Endothelial cell of umbilical vein (primary cell): ENCODE data around the gene KLF2. TPM values are rescaled to one million over a fixed set of nuclear protein-coding genes. Genes with fewer than 3 reads are reported as not detected.

ENCODE experiments used
- BruUV-seq: library from RNA; stranded (reverse); fragments of 400-500 nt; replicated peaks from 2 replicates; lab custom pipeline; 2021; lab: Mats Ljungman, UMichigan
- CTCF ChIA-PET: fragments of 300-600, 350-600 bp; sonication (Branson Sonifier 250); formaldehyde crosslinking; loops from one replicate; lab custom pipeline; 2021; ENCODE audit warnings: antibody characterized with exemption, inconsistent platforms; lab: Charles Lee
- POLR2A ChIA-PET: fragments of 300-600, 350-600 bp; sonication (Branson Sonifier 250); formaldehyde crosslinking; loops from one replicate; lab custom pipeline; 2021; ENCODE audit warnings: antibody characterized with exemption, inconsistent platforms; lab: Charles Lee
- DNase-seq: peaks from one replicate; pipeline ENCODE4 v3.0.0-alpha.2; 2011; ENCODE audit warnings: low read depth, low spot score
- FAIRE-seq: peaks from 2 replicates; lab custom pipeline; 2011; peaks lifted over from hg19 to GRCh38; lab: Jason Lieb, UNC
- H2AFZ ChIP-seq: 2 replicates; pipeline ENCODE4 v1.6.0; 2012; ENCODE audit warnings: low read depth, low read length, control low read depth, inconsistent platforms
- H3K27ac ChIP-seq: 2 replicates; pipeline ENCODE4 v1.5.1; 2011; ENCODE audit warnings: low read depth, mild to moderate bottlenecking, control low read depth, low read length, moderate library complexity; ENCODE audit not compliant: insufficient read depth
- H3K27me3 ChIP-seq, 2 experiments: 2 replicates each; pipeline versions ENCODE4 v1.6.0 to v1.6.1; 2011; ENCODE audit warnings: low read length in 2 of 2, mixed read lengths in 1 of 2; ENCODE audit not compliant: control insufficient read depth in 2 of 2, insufficient read depth in 2 of 2
- H3K36me3 ChIP-seq, 2 experiments: 2 replicates in 1 of 2; 3 replicates in 1 of 2; pipeline ENCODE4 v1.5.1; 2011; ENCODE audit warnings: low read length in 2 of 2, mild to moderate bottlenecking in 1 of 2, moderate library complexity in 1 of 2; ENCODE audit not compliant: control insufficient read depth in 2 of 2, insufficient read depth in 2 of 2; ENCODE audit errors: extremely low read depth in 1 of 2
- H3K4me1 ChIP-seq: 3 replicates; pipeline ENCODE4 v1.5.1; 2011; ENCODE audit warnings: mild to moderate bottlenecking, low read length; ENCODE audit not compliant: control insufficient read depth, insufficient read depth; ENCODE audit errors: extremely low read depth
- H3K4me2 ChIP-seq: 2 replicates; pipeline ENCODE4 v1.6.1; 2011; ENCODE audit warnings: low read length, control low read depth, mixed read lengths; ENCODE audit not compliant: insufficient read depth
- H3K4me3 ChIP-seq, 3 experiments: fragments of 200-600 bp in 1 of 3; sonication (generic), shearing (Covaris generic) in 1 of 3; replicated peaks in 1 of 3; 2 replicates each; pipeline ENCODE4 v1.5.1; 2011 to 2016; ENCODE audit warnings: control low read depth in 3 of 3, low read length in 3 of 3, mild to moderate bottlenecking in 2 of 3, inconsistent platforms in 1 of 3, low read depth in 1 of 3, moderate library complexity in 1 of 3; ENCODE audit not compliant: insufficient read depth in 1 of 3
- H3K79me2 ChIP-seq: 2 replicates; pipeline ENCODE4 v1.6.0; 2012; ENCODE audit warnings: low read length, inconsistent platforms; ENCODE audit not compliant: control insufficient read depth, insufficient read depth
- H3K9ac ChIP-seq: replicated peaks from 2 replicates; pipeline ENCODE3; 2011; ENCODE audit warnings: low read length, control low read depth; ENCODE audit not compliant: insufficient read depth; ENCODE audit errors: extremely low read depth
- H3K9me1 ChIP-seq: replicated peaks from 3 replicates; pipeline ENCODE4 v1.6.0; 2011; ENCODE audit warnings: mild to moderate bottlenecking, low read length; ENCODE audit not compliant: control insufficient read depth, insufficient read depth; ENCODE audit errors: extremely low read depth
- H3K9me3 ChIP-seq: replicated peaks from 2 replicates; pipeline ENCODE4 v1.5.1; 2012; ENCODE audit warnings: low read length, inconsistent platforms; ENCODE audit not compliant: control insufficient read depth, insufficient read depth
- H4K20me1 ChIP-seq: replicated peaks from 2 replicates; pipeline ENCODE3; 2011; ENCODE audit warnings: mild to moderate bottlenecking, low read length; ENCODE audit not compliant: control insufficient read depth, insufficient read depth; ENCODE audit errors: extremely low read depth
- EZH2 ChIP-seq: IDR thresholded peaks from 2 replicates; pipeline ENCODE4 v1.6.1; 2012; ENCODE audit warnings: borderline replicate concordance, low read depth, mild to moderate bottlenecking, moderate library complexity, low read length, inconsistent platforms; ENCODE audit not compliant: severe bottlenecking
- FOS ChIP-seq: IDR thresholded peaks from 2 replicates; pipeline ENCODE4 v1.6.1; 2011; ENCODE audit warnings: mild to moderate bottlenecking, low read length, moderate library complexity, borderline replicate concordance; ENCODE audit not compliant: insufficient read depth
- GATA2 ChIP-seq: IDR thresholded peaks from 2 replicates; pipeline ENCODE4 v1.7.0; 2011; ENCODE audit warnings: low read depth, mild to moderate bottlenecking, moderate library complexity, mixed read lengths, low read length; ENCODE audit not compliant: insufficient read length, insufficient read depth
- MYC ChIP-seq: IDR thresholded peaks from one replicate; pipeline ENCODE4 v1.6.1; 2011; ENCODE audit warnings: mild to moderate bottlenecking, low read depth, low read length
- POLR2AphosphoS5 ChIP-seq: IDR thresholded peaks from 2 replicates; pipeline ENCODE4 v1.6.1; 2012; ENCODE audit warnings: low read depth, mild to moderate bottlenecking, control low read depth, low read length, moderate library complexity; ENCODE audit not compliant: insufficient read depth
- dilution Hi-C: fragments of 300-500 bp; cut with MboI; formaldehyde crosslinking; loops from one replicate; pipeline ENCODE4 v1.15.0; 2019; ENCODE audit warnings: low sequenced_read_pairs; ENCODE audit not compliant: extremely low pct_ligation_motif_present
- intact Hi-C: fragments of 100-400 bp; cut with micrococcal nuclease; formaldehyde crosslinking; loops from one replicate; pipeline ENCODE4 v1.10.0; 2022
- polyA plus RNA-seq, 4 experiments: library from polyadenylated mRNA; depleted of rRNA in 3 of 4; stranded (reverse) in 3 of 4; unstranded in 1 of 4; fragments of >200 nt; gene quantifications; 2 replicates each; pipeline versions ENCODE4 v1.2.1 to v1.2.3, GENCODE V29; 2011 to 2012; ENCODE audit warnings: missing spikeins in 1 of 4
- total RNA-seq: library from RNA; stranded (reverse); gene quantifications from 2 replicates; pipeline ENCODE4 v1.2.3, GENCODE V29; 2021
- TF ChIP-seq, protein P1 (sequence below): IDR thresholded peaks from 2 replicates; pipeline ENCODE4 v1.6.1; 2011; ENCODE audit not compliant: insufficient read depth, insufficient read length

Gene KLF2
- total and polyA plus RNA-seq, 2 donors (not counting 3 experiments of a cell fraction or from before 2014, with no cell fraction given), result 23.4 to 30.3 TPM

DNA sequence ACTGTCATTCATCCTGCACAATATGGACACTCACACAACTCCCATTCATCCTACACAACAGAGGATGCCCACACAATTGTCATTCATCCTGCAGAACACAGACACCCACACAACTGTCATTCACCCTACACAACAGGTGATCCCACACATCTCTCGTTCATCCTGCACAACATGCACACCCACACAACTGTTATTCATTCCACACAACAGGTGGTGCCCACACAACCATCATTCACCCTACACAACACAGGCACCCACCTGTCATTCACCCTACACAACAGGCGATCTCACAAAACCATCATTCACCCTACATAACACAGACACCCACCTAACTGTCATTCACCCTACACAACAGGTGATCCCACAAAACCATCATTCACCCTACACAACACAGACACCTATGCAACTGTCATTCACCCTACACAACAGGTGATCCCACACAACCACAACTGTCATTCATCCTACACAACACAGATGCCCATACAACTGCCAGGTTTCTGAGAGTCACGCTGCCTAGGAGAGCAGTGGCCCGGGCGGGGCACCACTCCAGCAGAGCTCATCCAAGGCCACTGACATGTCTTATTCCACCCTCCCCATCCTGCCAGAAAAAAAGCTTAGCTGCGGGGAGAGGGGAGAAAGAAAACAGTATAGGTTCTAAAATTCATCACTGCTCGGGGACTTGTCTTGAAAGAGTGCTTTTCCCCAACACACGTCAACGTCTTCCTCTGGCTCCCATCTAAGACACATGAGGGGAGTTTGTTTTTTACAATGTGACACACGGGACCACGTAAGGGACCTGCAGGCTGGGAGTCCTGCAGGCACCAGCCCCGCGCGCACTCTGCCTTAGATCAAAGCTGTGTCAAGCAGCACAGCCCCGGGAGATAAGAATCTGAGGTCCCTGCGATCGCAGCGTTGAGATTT lies 44.0 kb downstream of the KLF2 start:
- DNase-seq, result no peak
- TF ChIP-seq EZH2, result no peak
- no peak for TF ChIP-seq FOS
- TF ChIP-seq POLR2AphosphoS5, result no peak
- no peak for TF ChIP-seq MYC
- no peak for TF ChIP-seq GATA2
- TF ChIP-seq, protein P1, sequence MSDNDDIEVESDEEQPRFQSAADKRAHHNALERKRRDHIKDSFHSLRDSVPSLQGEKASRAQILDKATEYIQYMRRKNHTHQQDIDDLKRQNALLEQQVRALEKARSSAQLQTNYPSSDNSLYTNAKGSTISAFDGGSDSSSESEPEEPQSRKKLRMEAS, result no peak
- intact Hi-C loops (no loop called here), dilution Hi-C loops (loop anchor here (25.0 kb wide), 1 partner anchor 156 kb away; no protein-coding TSS in a partner anchor)
- H3K27me3 ChIP-seq, result no peaks in the 10 kb centered on the region
- H3K4me2 ChIP-seq, result no peak overlapping the region
- no peaks in the 10 kb centered on the region for H4K20me1 ChIP-seq
- FAIRE-seq, result no peak
- no peak overlapping the region for H2AFZ ChIP-seq
- H3K36me3 ChIP-seq, result no peaks in the 10 kb centered on the region
- no peaks in the 10 kb centered on the region for H3K9me3 ChIP-seq
- CTCF ChIA-PET, result interaction anchor here (1.5 kb wide), 1 partner anchor 14 kb away, joined by 3 read pairs; no protein-coding TSS in a partner anchor
- H3K9me1 ChIP-seq, result no peaks in the 10 kb centered on the region
- no peak overlapping the region for H3K4me3 ChIP-seq
- H3K4me1 ChIP-seq, result peaks cover 4% of the 10 kb centered on the region
- no peak overlapping the region for H3K27ac ChIP-seq
- no peak overlapping the region for H3K9ac ChIP-seq
- POLR2A ChIA-PET, result no interaction called here
- no peaks in the 10 kb centered on the region for H3K79me2 ChIP-seq
- BruUV-seq, result no TSS peak
